SK-N-SH (cell line): Measurements from ENCODE around the gene PAAF1. TPM values are rescaled to one million over a fixed set of nuclear protein-coding genes. Genes with fewer than 3 reads are reported as not detected.

ENCODE experiments used
- CTCF ChIA-PET: fragments of 300-600, 350-600 bp; formaldehyde crosslinking; extraction: SDS; loops from one replicate; lab custom pipeline; 2021; lab: Yijun Ruan, JAX
- POLR2A ChIA-PET: fragments of 350-600 bp; sonication (Branson Sonifier 250); formaldehyde crosslinking; extraction: SDS; loops from one replicate; lab custom pipeline; 2020; ENCODE audit warnings: antibody characterized with exemption, inconsistent platforms; lab: Yijun Ruan, JAX
- DNase-seq: peaks from one replicate; pipeline ENCODE4 v3.0.0; 2012
- H2AFZ ChIP-seq: fragments of 200-600 bp; sonication (generic); 2 replicates; pipeline ENCODE4 v1.8.1; 2016; ENCODE audit warnings: antibody characterized with exemption, mild to moderate bottlenecking, low read depth
- H3F3A ChIP-seq: fragments of 200-600 bp; sonication (generic); replicated peaks from 2 replicates; pipeline ENCODE3; 2016; ENCODE audit warnings: antibody characterized with exemption, mild to moderate bottlenecking; ENCODE audit not compliant: insufficient read depth
- H3K27ac ChIP-seq, 2 experiments: fragments of 200-500 bp in 1 of 2; fragments of 200-600 bp in 1 of 2; sonication (Bioruptor generic) in 1 of 2; sonication (generic), shearing (Covaris generic) in 1 of 2; 2 replicates each; pipeline versions ENCODE4 v1.5.1 to v1.6.1; 2014 to 2016; ENCODE audit warnings: low read depth in 2 of 2, inconsistent platforms in 1 of 2, low read length in 1 of 2, mild to moderate bottlenecking in 1 of 2, mixed read lengths in 1 of 2
- H3K27me3 ChIP-seq: fragments of 200-600 bp; sonication (generic), shearing (Covaris generic); 2 replicates; pipeline ENCODE4 v1.6.1; 2016; ENCODE audit warnings: mixed run types; ENCODE audit not compliant: insufficient read depth
- H3K36me3 ChIP-seq, 2 experiments: fragments of 200-500 bp in 1 of 2; fragments of 200-600 bp in 1 of 2; sonication (Bioruptor generic) in 1 of 2; sonication (generic) in 1 of 2; replicated peaks in 1 of 2; 2 replicates each; pipeline versions ENCODE3 to v1.5.1; 2014 to 2016; ENCODE audit warnings: low read length in 1 of 2, mild to moderate bottlenecking in 1 of 2; ENCODE audit not compliant: insufficient read depth in 2 of 2, control insufficient read depth in 1 of 2
- H3K4me1 ChIP-seq, 2 experiments: fragments of 200-500 bp in 1 of 2; fragments of 200-600 bp in 1 of 2; sonication (Bioruptor generic) in 1 of 2; sonication (generic), shearing (Covaris generic) in 1 of 2; 2 replicates each; pipeline versions ENCODE4 v1.5.1 to v1.6.1; 2014 to 2016; ENCODE audit warnings: low read depth in 1 of 2, low read length in 1 of 2, mixed run types in 1 of 2; ENCODE audit not compliant: insufficient read depth in 2 of 2, control insufficient read depth in 1 of 2
- H3K4me2 ChIP-seq: fragments of 200-600 bp; sonication (generic), shearing (Covaris generic); 2 replicates; pipeline ENCODE4 v1.6.1; 2017; ENCODE audit warnings: mixed run types
- H3K4me3 ChIP-seq, 2 experiments: fragments of 200-500 bp in 1 of 2; fragments of 200-600 bp in 1 of 2; sonication (Bioruptor generic) in 1 of 2; sonication (generic), shearing (Covaris generic) in 1 of 2; 2 replicates each; pipeline versions ENCODE4 v1.5.1 to v1.8.1; 2014 to 2016; ENCODE audit warnings: low read depth in 2 of 2, inconsistent platforms in 1 of 2, low read length in 1 of 2, mild to moderate bottlenecking in 1 of 2, mixed read lengths in 1 of 2, moderate library complexity in 1 of 2
- H3K79me2 ChIP-seq: fragments of 200-600 bp; sonication (generic); 2 replicates; pipeline ENCODE4 v1.8.1; 2017; ENCODE audit warnings: mild to moderate bottlenecking; ENCODE audit not compliant: insufficient read depth
- H3K9ac ChIP-seq: fragments of 200-600 bp; sonication (generic); 2 replicates; pipeline ENCODE4 v1.6.1; 2017; ENCODE audit warnings: mixed run types
- H3K9me2 ChIP-seq: fragments of 200-600 bp; sonication (generic); 2 replicates; pipeline ENCODE4 v1.6.1; 2017; ENCODE audit warnings: mixed run types
- H3K9me3 ChIP-seq: fragments of 200-600 bp; sonication (generic); 2 replicates; pipeline ENCODE4 v1.6.1; 2017; ENCODE audit warnings: mixed run types, mild to moderate bottlenecking, moderate library complexity
- H4K20me1 ChIP-seq: fragments of 200-600 bp; sonication (generic); 2 replicates; pipeline ENCODE4 v1.6.1; 2017; ENCODE audit warnings: mild to moderate bottlenecking, mixed run types; ENCODE audit not compliant: insufficient read depth
- CHD2 ChIP-seq: fragments of 150-350 bp; IDR thresholded peaks from 2 replicates; pipeline ENCODE4 v1.6.1; 2018; ENCODE audit warnings: low read length; ENCODE audit not compliant: partially characterized antibody
- ELF1 ChIP-seq: IDR thresholded peaks from 2 replicates; pipeline ENCODE4 v1.4.0; 2012
- EP300 ChIP-seq, 2 experiments: IDR thresholded peaks; 2 replicates each; pipeline versions ENCODE4 v1.4.0 to v1.6.1; 2012; ENCODE audit warnings: borderline replicate concordance in 1 of 2, low read depth in 1 of 2, low read length in 1 of 2
- EZH2phosphoT487 ChIP-seq: fragments of 200-600 bp; sonication (generic); IDR thresholded peaks from 2 replicates; pipeline ENCODE4 v1.6.1; 2017; ENCODE audit warnings: low read depth, mixed run types, mild to moderate bottlenecking, antibody characterized with exemption, moderate library complexity, borderline replicate concordance
- FOXJ3 ChIP-seq: sonication (generic); formaldehyde crosslinking; IDR thresholded peaks from 2 replicates; pipeline ENCODE4 v1.5.1; 2020; ENCODE audit warnings: mild to moderate bottlenecking, missing genetic modification reagents
- FOXM1 ChIP-seq: IDR thresholded peaks from 2 replicates; pipeline ENCODE4 v1.4.0; 2012; ENCODE audit warnings: low read depth, mild to moderate bottlenecking
- GABPA ChIP-seq: IDR thresholded peaks from 2 replicates; pipeline ENCODE4 v1.4.0; 2012; ENCODE audit warnings: low read depth, mild to moderate bottlenecking
- IRF3 ChIP-seq: fragments of 150-350 bp; IDR thresholded peaks from 2 replicates; pipeline ENCODE4 v1.6.1; 2016; ENCODE audit warnings: mild to moderate bottlenecking, low read depth, low read length
- JUND ChIP-seq: IDR thresholded peaks from 2 replicates; pipeline ENCODE4 v1.4.0; 2012
- MAX ChIP-seq: IDR thresholded peaks from 2 replicates; pipeline ENCODE4 v1.4.0; 2012; ENCODE audit warnings: low read depth
- MEF2A ChIP-seq: IDR thresholded peaks from 2 replicates; pipeline ENCODE4 v1.4.0; 2012; ENCODE audit warnings: low read depth, borderline replicate concordance
- NFIC ChIP-seq: IDR thresholded peaks from 2 replicates; pipeline ENCODE4 v1.4.0; 2012; ENCODE audit warnings: borderline replicate concordance
- RAD21 ChIP-seq: IDR thresholded peaks from 2 replicates; pipeline ENCODE4 v1.6.1; 2012; ENCODE audit warnings: mild to moderate bottlenecking, low read length
- RCOR1 ChIP-seq: fragments of 150-350 bp; IDR thresholded peaks from 2 replicates; pipeline ENCODE4 v1.6.1; 2017; ENCODE audit warnings: antibody characterized with exemption, low read length
- RFX5 ChIP-seq: IDR thresholded peaks from 2 replicates; pipeline ENCODE4 v1.6.1; 2012; ENCODE audit warnings: mild to moderate bottlenecking, improper control_type of control experiment, low read length
- SIN3A ChIP-seq: IDR thresholded peaks from 2 replicates; pipeline ENCODE4 v1.6.1; 2012; ENCODE audit warnings: low read depth, mild to moderate bottlenecking, low read length, moderate library complexity, borderline replicate concordance
- SMC3 ChIP-seq: IDR thresholded peaks from 2 replicates; pipeline ENCODE4 v1.6.1; 2012; ENCODE audit warnings: low read depth, low read length, improper control_type of control experiment
- WGBS: methylation state at CpG from one replicate; pipeline ENCODE4 v1.1.6; 2017; ENCODE audit warnings: low lambda C conversion rate; 5-methylcytosine and 5-hydroxymethylcytosine counted together
- polyA plus RNA-seq, 3 experiments: library from polyadenylated mRNA; depleted of rRNA; stranded (reverse); fragments of >200 nt; gene quantifications; 2 replicates each; pipeline ENCODE4 v1.2.3, GENCODE V29; 2012
- TF ChIP-seq, protein P1 (sequence below): IDR thresholded peaks from 2 replicates; pipeline ENCODE4 v1.6.1; 2012; ENCODE audit warnings: mild to moderate bottlenecking, low read depth, low read length, moderate library complexity
- TF ChIP-seq, protein P2 (sequence below): IDR thresholded peaks from 2 replicates; pipeline ENCODE4 v1.4.0; 2012; ENCODE audit warnings: low read depth, borderline replicate concordance

The PAAF1 gene
- polyA plus RNA-seq, 1 of the 3 experiments (the other 2 are of a cell fraction): 23.2 TPM

DNA sequence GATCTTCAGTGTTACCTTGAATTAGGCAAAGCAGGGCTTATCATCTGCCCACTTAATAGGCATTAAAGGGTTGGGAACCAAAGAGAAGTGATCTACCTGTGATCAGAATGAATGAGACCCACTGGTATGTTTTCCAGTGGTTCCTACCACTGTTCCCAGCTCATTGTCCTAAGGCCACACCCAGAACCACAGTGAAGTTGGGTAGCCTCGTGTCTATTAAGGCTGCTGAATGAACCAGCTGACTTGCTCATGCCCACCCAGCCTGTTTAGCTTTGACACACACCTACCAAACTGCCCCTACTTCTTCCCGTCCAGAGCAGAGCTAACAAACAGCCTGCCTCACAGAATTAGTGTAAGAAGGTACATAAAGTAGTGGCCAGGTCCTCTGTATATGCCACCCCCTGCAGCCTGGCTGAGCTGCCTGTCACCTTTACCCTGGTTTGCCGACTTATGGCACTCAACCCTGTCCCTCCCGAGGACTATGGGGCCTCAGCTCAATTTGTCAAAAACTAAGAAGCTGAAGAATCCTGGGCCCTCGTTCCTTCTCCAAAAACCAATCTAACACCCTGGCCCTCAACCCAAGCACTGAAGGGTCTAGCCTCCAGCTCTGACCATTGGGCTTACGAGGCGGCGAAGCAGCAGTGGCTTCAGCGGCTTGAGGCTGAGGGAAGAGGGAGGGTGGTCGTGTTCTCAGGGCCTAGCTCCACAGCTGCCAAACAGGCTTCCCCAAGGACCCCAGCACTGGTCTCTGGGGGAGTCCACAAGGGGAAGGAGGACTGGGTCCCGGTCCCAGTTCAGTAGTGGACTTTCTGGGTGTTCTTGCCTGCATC, 96.0 kb downstream of the PAAF1 start:
- TF ChIP-seq EZH2phosphoT487 (no peak), IRF3 (no peak), FOXJ3 (CRISPR knock-in tag) (no peak), ELF1 (no peak), EP300 (IDR thresholded peaks at IDR 0.05; ENCODE audit: borderline replicate concordance in 1 of 2, low read depth in 1 of 2, low read length in 1 of 2) (no peak), SIN3A (no peak), MEF2A (no peak), MAX (no peak), RCOR1 (no peak), FOXM1 (no peak), RAD21 (no peak), NFIC (no peak), GABPA (no peak), SMC3 (no peak), RFX5 (no peak), CHD2 (no peak), JUND (no peak)
- TF ChIP-seq, protein P1, sequence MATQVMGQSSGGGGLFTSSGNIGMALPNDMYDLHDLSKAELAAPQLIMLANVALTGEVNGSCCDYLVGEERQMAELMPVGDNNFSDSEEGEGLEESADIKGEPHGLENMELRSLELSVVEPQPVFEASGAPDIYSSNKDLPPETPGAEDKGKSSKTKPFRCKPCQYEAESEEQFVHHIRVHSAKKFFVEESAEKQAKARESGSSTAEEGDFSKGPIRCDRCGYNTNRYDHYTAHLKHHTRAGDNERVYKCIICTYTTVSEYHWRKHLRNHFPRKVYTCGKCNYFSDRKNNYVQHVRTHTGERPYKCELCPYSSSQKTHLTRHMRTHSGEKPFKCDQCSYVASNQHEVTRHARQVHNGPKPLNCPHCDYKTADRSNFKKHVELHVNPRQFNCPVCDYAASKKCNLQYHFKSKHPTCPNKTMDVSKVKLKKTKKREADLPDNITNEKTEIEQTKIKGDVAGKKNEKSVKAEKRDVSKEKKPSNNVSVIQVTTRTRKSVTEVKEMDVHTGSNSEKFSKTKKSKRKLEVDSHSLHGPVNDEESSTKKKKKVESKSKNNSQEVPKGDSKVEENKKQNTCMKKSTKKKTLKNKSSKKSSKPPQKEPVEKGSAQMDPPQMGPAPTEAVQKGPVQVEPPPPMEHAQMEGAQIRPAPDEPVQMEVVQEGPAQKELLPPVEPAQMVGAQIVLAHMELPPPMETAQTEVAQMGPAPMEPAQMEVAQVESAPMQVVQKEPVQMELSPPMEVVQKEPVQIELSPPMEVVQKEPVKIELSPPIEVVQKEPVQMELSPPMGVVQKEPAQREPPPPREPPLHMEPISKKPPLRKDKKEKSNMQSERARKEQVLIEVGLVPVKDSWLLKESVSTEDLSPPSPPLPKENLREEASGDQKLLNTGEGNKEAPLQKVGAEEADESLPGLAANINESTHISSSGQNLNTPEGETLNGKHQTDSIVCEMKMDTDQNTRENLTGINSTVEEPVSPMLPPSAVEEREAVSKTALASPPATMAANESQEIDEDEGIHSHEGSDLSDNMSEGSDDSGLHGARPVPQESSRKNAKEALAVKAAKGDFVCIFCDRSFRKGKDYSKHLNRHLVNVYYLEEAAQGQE: no peak
- TF ChIP-seq, protein P2, sequence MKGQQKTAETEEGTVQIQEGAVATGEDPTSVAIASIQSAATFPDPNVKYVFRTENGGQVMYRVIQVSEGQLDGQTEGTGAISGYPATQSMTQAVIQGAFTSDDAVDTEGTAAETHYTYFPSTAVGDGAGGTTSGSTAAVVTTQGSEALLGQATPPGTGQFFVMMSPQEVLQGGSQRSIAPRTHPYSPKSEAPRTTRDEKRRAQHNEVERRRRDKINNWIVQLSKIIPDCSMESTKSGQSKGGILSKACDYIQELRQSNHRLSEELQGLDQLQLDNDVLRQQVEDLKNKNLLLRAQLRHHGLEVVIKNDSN: no peak
- POLR2A ChIA-PET: interaction anchor here (3.9 kb wide), 1 partner anchor 9 kb away, joined by 15 read pairs; the partner anchor contains the start of gene UCP2
- peaks cover 4 to 23% of the 10 kb centered on the region in 2 experiments for H3K36me3 ChIP-seq
- H3K27me3 ChIP-seq: no peaks in the 10 kb centered on the region
- 95% methylated on average over 5 of the region's 11 CpGs for WGBS
- H3K4me3 ChIP-seq: no peak overlapping the region
- no peak overlapping the region for H2AFZ ChIP-seq
- H3K4me1 ChIP-seq: peaks cover 0 to 4% of the 10 kb centered on the region in 2 experiments; a peak in 1 of 4 replicates
- H3F3A ChIP-seq: peaks cover 3% of the 10 kb centered on the region
- no peaks in the 10 kb centered on the region for H4K20me1 ChIP-seq
- no peak for DNase-seq
- CTCF ChIA-PET: interaction anchor here (0.8 to 1.5 kb wide), 2 partner anchors 9 to 283 kb away, joined by 3 to 8 read pairs; no protein-coding TSS in a partner anchor
- H3K9ac ChIP-seq: no peak overlapping the region
- no peaks in the 10 kb centered on the region for H3K9me2 ChIP-seq
- no peaks in the 10 kb centered on the region for H3K9me3 ChIP-seq
- H3K79me2 ChIP-seq: no peaks in the 10 kb centered on the region
- H3K27ac ChIP-seq: no peak overlapping the region
- H3K4me2 ChIP-seq: no peak overlapping the region
